Vagina (tissue), 2 donors: ENCODE measurements around the gene EFCAB9.

Source experiments
- CTCF ChIP-seq, 3 experiments: fragments of 450-650 bp in 2 of 3; fragments of 200-600 bp in 1 of 3; sonication (generic) in 1 of 3; IDR thresholded peaks; one replicate each; pipeline ENCODE4 v1.5.1; 2017 to 2019; ENCODE audit warnings: antibody characterized with exemption in 3 of 3, mild to moderate bottlenecking in 2 of 3, moderate library complexity in 2 of 3
- POLR2A ChIP-seq, 2 donors: fragments of 450-650 bp; IDR thresholded peaks; one replicate each; pipeline ENCODE4 v1.6.1; 2017; ENCODE audit warnings: antibody characterized with exemption in 2 of 2, mild to moderate bottlenecking in 2 of 2, moderate library complexity in 2 of 2

GRCh38 chr5:172235827-172236736 lies 42.1 kb downstream of the EFCAB9 start:
- TF ChIP-seq CTCF (IDR thresholded peaks at IDR 0.05) (no peak), POLR2A (IDR thresholded peaks at IDR 0.05) (no peak)
